Neuronal stem cell (in vitro differentiated cells): ENCODE measurements around the gene DRAM1.

Source experiments
- DNase-seq: peaks from one replicate; pipeline ENCODE4 v3.0.0-alpha.2; 2013; ENCODE audit warnings: low spot score
- H2AFZ ChIP-seq: one replicate; pipeline ENCODE4 v1.6.1; 2013; ENCODE audit warnings: mild to moderate bottlenecking, low read length, inconsistent platforms
- H2AK5ac ChIP-seq: 2 replicates; pipeline ENCODE4 v1.6.1; 2013; ENCODE audit warnings: low read depth, mild to moderate bottlenecking, inconsistent platforms, low read length, moderate library complexity, mixed read lengths
- H2BK120ac ChIP-seq: 2 replicates; pipeline ENCODE4 v1.6.1; 2013; ENCODE audit warnings: low read depth, mild to moderate bottlenecking, inconsistent platforms, low read length, moderate library complexity, mixed read lengths
- H2BK12ac ChIP-seq: one replicate; pipeline ENCODE4 v1.6.1; 2013; ENCODE audit warnings: low read length, inconsistent platforms
- H2BK15ac ChIP-seq: 2 replicates; pipeline ENCODE4 v1.6.1; 2013; ENCODE audit warnings: mild to moderate bottlenecking, low read length, inconsistent platforms, mixed read lengths
- H2BK5ac ChIP-seq: one replicate; pipeline ENCODE4 v1.6.1; 2013; ENCODE audit warnings: inconsistent platforms, mild to moderate bottlenecking, low read length, moderate library complexity
- H3K14ac ChIP-seq: one replicate; pipeline ENCODE4 v1.6.1; 2013; ENCODE audit warnings: low read length, inconsistent platforms
- H3K18ac ChIP-seq: 2 replicates; pipeline ENCODE4 v1.6.1; 2013; ENCODE audit warnings: low read length, inconsistent platforms
- H3K23ac ChIP-seq: 2 replicates; pipeline ENCODE4 v1.6.1; 2013; ENCODE audit warnings: low read depth, mild to moderate bottlenecking, mixed read lengths, low read length, inconsistent platforms; ENCODE audit not compliant: poor library complexity
- H3K27ac ChIP-seq: replicated peaks from 3 replicates; pipeline ENCODE4 v1.5.1; 2013; ENCODE audit warnings: low read length, inconsistent platforms
- H3K27me3 ChIP-seq, 3 experiments: 2 replicates each; pipeline ENCODE4 v1.6.1; 2013; ENCODE audit warnings: low read length in 3 of 3, mild to moderate bottlenecking in 2 of 3, inconsistent platforms in 1 of 3, low read depth in 1 of 3, mixed read lengths in 1 of 3, moderate library complexity in 1 of 3; ENCODE audit not compliant: control insufficient read depth in 3 of 3, insufficient read depth in 3 of 3
- H3K36me3 ChIP-seq, 2 donors: replicated peaks in 1 of 2; 2 replicates each; pipeline ENCODE4 v1.6.1; 2013; ENCODE audit warnings: low read length in 2 of 2; ENCODE audit not compliant: control insufficient read depth in 2 of 2, insufficient read depth in 2 of 2
- H3K4ac ChIP-seq: 2 replicates; pipeline ENCODE4 v1.6.1; 2013; ENCODE audit warnings: inconsistent platforms, mild to moderate bottlenecking, low read length, moderate library complexity
- H3K4me1 ChIP-seq, 2 donors: 1 replicate in 1 of 2; 2 replicates in 1 of 2; pipeline ENCODE4 v1.6.1; 2013; ENCODE audit warnings: low read length in 2 of 2, low read depth in 1 of 2; ENCODE audit not compliant: control insufficient read depth in 2 of 2, insufficient read depth in 1 of 2
- H3K4me2 ChIP-seq: one replicate; pipeline ENCODE4 v1.6.1; 2013; ENCODE audit warnings: mild to moderate bottlenecking, low read length, inconsistent platforms; ENCODE audit not compliant: insufficient read depth, poor library complexity, severe bottlenecking
- H3K4me3 ChIP-seq, 2 donors: 2 replicates each; pipeline ENCODE4 v1.5.1; 2013; ENCODE audit warnings: low read length in 2 of 2, mild to moderate bottlenecking in 2 of 2, inconsistent platforms in 1 of 2, moderate library complexity in 1 of 2
- H3K79me1 ChIP-seq: one replicate; pipeline ENCODE4 v1.6.1; 2013; ENCODE audit warnings: low read depth, mild to moderate bottlenecking, inconsistent platforms, low read length, moderate library complexity
- H3K9ac ChIP-seq: one replicate; pipeline ENCODE4 v1.6.1; 2013; ENCODE audit warnings: mild to moderate bottlenecking, low read depth, low read length, inconsistent platforms; ENCODE audit not compliant: poor library complexity
- H3K9me3 ChIP-seq, 2 donors: replicated peaks in 1 of 2; 2 replicates each; pipeline versions ENCODE3 to v1.6.1; 2013; ENCODE audit warnings: low read length in 2 of 2, mild to moderate bottlenecking in 2 of 2, inconsistent platforms in 1 of 2, low read depth in 1 of 2, mixed read lengths in 1 of 2, moderate library complexity in 1 of 2; ENCODE audit not compliant: control insufficient read depth in 2 of 2, insufficient read depth in 1 of 2
- H4K8ac ChIP-seq: one replicate; pipeline ENCODE4 v1.6.1; 2013; ENCODE audit warnings: low read depth, mild to moderate bottlenecking, inconsistent platforms, low read length, moderate library complexity
- H4K91ac ChIP-seq: one replicate; pipeline ENCODE4 v1.6.1; 2013; ENCODE audit warnings: low read length, low read depth, mild to moderate bottlenecking, inconsistent platforms; ENCODE audit not compliant: poor library complexity
- WGBS, 2 donors: extraction: QIAGEN DNeasy Blood & Tissue Kit; methylation state at CpG; one replicate each; pipeline ENCODE4 v1.1.7; 2013; ENCODE audit warnings: missing lambda C conversion rate in 2 of 2, mixed read lengths in 1 of 2; ENCODE audit not compliant: insufficient read length in 2 of 2, insufficient replicate concordance in 1 of 2; ENCODE audit errors: extremely low coverage in 2 of 2; 5-methylcytosine and 5-hydroxymethylcytosine counted together

The DRAM1 gene

DNA sequence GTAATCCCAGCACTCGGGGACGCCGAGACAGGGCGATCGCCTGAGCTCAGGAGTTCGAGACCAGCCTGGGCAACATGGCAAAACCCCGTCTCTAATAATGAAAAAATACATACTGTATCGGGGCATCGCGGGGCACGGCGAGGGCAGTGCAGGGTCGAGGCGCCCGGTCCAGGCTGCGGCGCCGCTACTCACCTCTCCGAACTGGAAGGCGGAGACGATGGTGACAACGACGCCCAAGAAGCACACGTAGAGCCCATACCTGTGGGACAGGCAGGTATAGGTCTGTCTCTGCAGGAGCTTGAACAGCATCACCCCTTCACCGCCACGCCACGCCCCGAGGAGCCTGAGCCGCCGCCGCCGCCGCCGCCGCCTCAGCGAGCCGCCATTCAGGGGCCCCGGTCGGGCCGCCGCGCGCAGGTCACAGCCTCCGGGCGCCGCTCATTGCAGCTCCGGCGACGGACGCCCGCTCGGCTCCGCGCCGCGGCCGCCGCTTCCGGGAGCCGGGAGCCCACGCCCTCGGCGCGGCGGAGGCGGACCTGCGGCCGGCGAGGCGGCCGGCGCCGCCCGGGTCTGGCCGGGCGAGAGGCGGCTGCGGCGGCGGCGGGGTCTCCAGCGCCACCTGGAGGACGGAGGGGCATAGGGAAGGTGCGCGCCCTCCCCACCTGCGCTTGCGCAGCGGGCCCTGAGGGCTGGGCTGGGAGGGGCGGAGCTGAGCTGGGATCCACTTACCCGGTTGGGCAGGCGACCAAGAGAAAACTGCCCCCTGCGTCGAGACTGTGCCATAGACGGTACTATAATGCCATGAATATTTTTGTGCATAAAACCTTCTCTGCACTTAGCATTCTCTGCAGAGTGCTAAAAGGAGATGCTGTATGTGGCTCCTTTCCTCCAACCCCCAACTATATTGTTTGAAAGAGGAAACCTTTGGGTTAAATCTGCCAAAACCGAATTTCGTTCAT lies 46.7 kb upstream of the DRAM1 start, which contains the start of gene GNPTAB:
TSS of gene GNPTAB (minus strand) at position 593 of the 959 bp plus-strand sequence. CDS start at position 309, 284 bp downstream.
- no peak within 1 kb of the TSS for H2AK5ac ChIP-seq
- H4K8ac ChIP-seq = no peak within 1 kb of the TSS
- peak within 1 kb of the TSS; percentile 91 to 96 for H3K4me3 ChIP-seq
- no peaks in the 10 kb centered on the region for H3K4me1 ChIP-seq
- no peak within 1 kb of the TSS for H2BK120ac ChIP-seq
- no peak within 1 kb of the TSS for H3K14ac ChIP-seq
- no peak within 1 kb of the TSS for H3K4ac ChIP-seq
- no peak within 1 kb of the TSS for H3K23ac ChIP-seq
- H2BK12ac ChIP-seq = no peak within 1 kb of the TSS
- WGBS, 2 donors = no CpG with 5 or more reads among the region's 96 CpGs
- peak within 1 kb of the TSS; percentile 90 for H3K18ac ChIP-seq
- no peaks in the 10 kb centered on the region for H3K79me1 ChIP-seq
- peak within 1 kb of the TSS; percentile 88 for H3K4me2 ChIP-seq
- peak; percentile 87 for DNase-seq
- no peaks in the 10 kb centered on the region for H3K36me3 ChIP-seq
- peak within 1 kb of the TSS; percentile 54 for H2BK5ac ChIP-seq
- H3K9me3 ChIP-seq = no peaks in the 10 kb centered on the region
- H3K27me3 ChIP-seq = no peaks in the 10 kb centered on the region
- H2BK15ac ChIP-seq = peak within 1 kb of the TSS; percentile 14
- H3K27ac ChIP-seq = no peak within 1 kb of the TSS
- H3K9ac ChIP-seq = peak within 1 kb of the TSS; percentile 97
- H2AFZ ChIP-seq = peak within 1 kb of the TSS; percentile 100
- no peak within 1 kb of the TSS for H4K91ac ChIP-seq

DNA sequence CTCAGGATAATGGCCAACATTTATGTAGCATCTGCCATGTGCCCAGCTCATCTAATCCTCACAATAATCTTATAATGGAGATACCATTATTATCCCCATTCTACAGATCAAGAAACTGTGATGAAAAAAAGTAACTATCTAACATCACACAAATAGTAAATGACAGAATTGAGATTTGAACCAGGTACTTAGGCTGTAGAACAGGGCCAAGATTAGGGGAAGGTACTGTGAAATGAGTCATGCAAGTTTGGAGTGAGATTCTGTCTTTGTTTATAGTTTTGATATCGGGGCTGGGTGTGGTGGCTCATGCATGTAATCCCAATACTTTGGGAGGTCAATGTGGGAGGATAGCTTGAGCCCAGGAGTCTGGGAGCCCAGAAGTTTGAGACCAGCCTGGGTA lies 45.4 kb upstream of the DRAM1 start:
- DNase-seq = no peak
- no CpG with 5 or more reads among the region's 1 CpG for WGBS, 2 donors
- Histone ChIP-seq H3K4me1 (no peaks in the 10 kb centered on the region), H3K27me3 (no peaks in the 10 kb centered on the region), H3K23ac (no peak overlapping the region), H2BK15ac (no peak overlapping the region), H3K14ac (no peak overlapping the region), H3K79me1 (no peaks in the 10 kb centered on the region), H2BK120ac (no peak overlapping the region), H3K4me2 (no peak overlapping the region), H2BK5ac (no peak overlapping the region), H3K36me3 (no peaks in the 10 kb centered on the region), H4K8ac (no peak overlapping the region), H2AFZ (no peak overlapping the region), H2BK12ac (no peak overlapping the region), H3K27ac (no peak overlapping the region), H2AK5ac (no peak overlapping the region), H3K18ac (no peak overlapping the region), H4K91ac (no peak overlapping the region), H3K4me3 (no peak overlapping the region), H3K9ac (no peak overlapping the region), H3K9me3 (no peaks in the 10 kb centered on the region), H3K4ac (no peak overlapping the region)

DNA sequence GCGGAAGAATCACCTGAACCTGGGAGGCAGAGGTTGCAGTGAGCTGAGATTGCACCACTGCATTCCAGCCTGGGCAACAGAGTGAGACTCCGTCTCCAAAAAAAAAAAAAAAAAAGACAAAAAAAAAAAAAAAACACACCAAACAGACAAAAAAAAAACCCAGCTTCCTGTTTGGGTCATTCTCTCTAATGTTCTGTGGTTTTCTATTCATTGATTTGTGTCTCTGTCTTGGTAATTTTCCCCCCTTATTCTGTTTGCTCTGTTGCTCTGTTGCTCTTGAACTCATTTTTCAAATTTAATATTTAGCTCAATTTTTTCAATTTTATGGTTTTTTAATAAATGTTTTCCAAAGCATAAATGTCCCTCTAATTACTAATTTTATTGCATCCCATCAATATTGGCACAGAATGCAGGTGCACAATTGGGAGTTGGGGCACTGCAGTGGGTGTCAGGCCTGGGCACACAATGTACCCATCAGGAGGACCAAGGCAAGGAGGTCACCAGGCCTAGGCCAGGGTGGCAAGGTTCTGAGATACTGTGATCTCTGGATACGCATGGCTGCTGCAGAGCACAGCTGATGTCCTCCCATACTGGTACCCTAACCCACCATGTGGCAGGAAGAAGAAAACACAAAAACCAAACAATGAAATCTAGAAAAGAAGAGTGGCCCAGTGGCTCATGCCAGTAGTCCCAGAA lies 38.6 kb upstream of the DRAM1 start:
- DNase-seq = no peak
- H3K4me3 ChIP-seq = no peak overlapping the region
- no peak overlapping the region for H2BK15ac ChIP-seq
- H3K9me3 ChIP-seq = no peaks in the 10 kb centered on the region
- no peak overlapping the region for H3K23ac ChIP-seq
- no peak overlapping the region for H4K8ac ChIP-seq
- H3K4me2 ChIP-seq = no peak overlapping the region
- H3K27me3 ChIP-seq = no peaks in the 10 kb centered on the region
- no peak overlapping the region for H3K14ac ChIP-seq
- no peak overlapping the region for H3K4ac ChIP-seq
- H3K79me1 ChIP-seq = no peaks in the 10 kb centered on the region
- no peak overlapping the region for H2AFZ ChIP-seq
- no peak overlapping the region for H2BK120ac ChIP-seq
- H3K9ac ChIP-seq = no peak overlapping the region
- no peaks in the 10 kb centered on the region for H3K4me1 ChIP-seq
- no peak overlapping the region for H2AK5ac ChIP-seq
- no peak overlapping the region for H2BK12ac ChIP-seq
- no peak overlapping the region for H3K27ac ChIP-seq
- H3K18ac ChIP-seq = no peak overlapping the region
- H4K91ac ChIP-seq = no peak overlapping the region
- WGBS, 2 donors = no CpG with 5 or more reads among the region's 3 CpGs
- H2BK5ac ChIP-seq = no peak overlapping the region
- H3K36me3 ChIP-seq = no peaks in the 10 kb centered on the region
